K562 (cell line): ENCODE results near the gene CDH2. TPM values are rescaled to one million over a fixed set of nuclear protein-coding genes. Genes with fewer than 3 reads are reported as not detected.

Experiments used
- ATAC-seq: fragments of 200-7000 bp; cut with Tn5 transposase; 3 replicates; pipeline ENCODE4 v1.9.1; 2020; ENCODE audit warnings: moderate library complexity
- BruUV-seq: library from RNA; stranded (reverse); fragments of 400-500 nt; replicated peaks from 2 replicates; lab custom pipeline; 2021; lab: Mats Ljungman, UMichigan
- CTCF ChIA-PET: fragments of 300-600 bp; formaldehyde crosslinking; extraction: SDS; loops from one replicate; lab custom pipeline; 2021; ENCODE audit warnings: low intra/inter-chr PET ratio; lab: Yijun Ruan, JAX
- POLR2A ChIA-PET: fragments of 300-600, 350-650 bp; sonication (Branson Sonifier 250); formaldehyde crosslinking; extraction: SDS; loops from one replicate; lab custom pipeline; 2021; ENCODE audit warnings: antibody characterized with exemption, inconsistent platforms; lab: Yijun Ruan, JAX
- DNase-seq, 4 experiments: peaks; one replicate each; pipeline versions ENCODE4 v3.0.0 to v3.0.0-alpha.2; 2011 to 2018; ENCODE audit warnings: low spot score in 3 of 4, mixed read lengths in 3 of 4; ENCODE audit errors: extremely low read depth in 1 of 4
- FAIRE-seq: peaks from 2 replicates; lab custom pipeline; 2011; peaks lifted over from hg19 to GRCh38; lab: Jason Lieb, UNC
- H2AFZ ChIP-seq: 2 replicates; pipeline ENCODE4 v1.6.0; 2011; ENCODE audit warnings: low read depth, low read length, control low read depth, inconsistent platforms
- H3K27ac ChIP-seq: fragments of 200-600 bp; 3 replicates; pipeline ENCODE4 v1.8.0; 2011; ENCODE audit warnings: low read depth, mild to moderate bottlenecking, control low read depth, inconsistent platforms, low read length, moderate library complexity, mixed read lengths; ENCODE audit errors: extremely low read depth
- H3K27me3 ChIP-seq, 2 experiments: fragments of 300-600 bp in 1 of 2; 2 replicates in 1 of 2; 3 replicates in 1 of 2; pipeline versions ENCODE4 v1.6.0 to v1.8.0; 2011; ENCODE audit warnings: inconsistent platforms in 2 of 2, low read length in 2 of 2, mild to moderate bottlenecking in 1 of 2, mixed read lengths in 1 of 2, moderate library complexity in 1 of 2; ENCODE audit not compliant: control insufficient read depth in 2 of 2, insufficient read depth in 2 of 2
- H3K36me3 ChIP-seq: fragments of 300-600 bp; 3 replicates; pipeline ENCODE4 v1.8.0; 2011; ENCODE audit warnings: mild to moderate bottlenecking, low read length, inconsistent platforms; ENCODE audit not compliant: control insufficient read depth, insufficient read depth
- H3K4me1 ChIP-seq, 2 experiments: fragments of 200-600 bp in 1 of 2; replicated peaks in 1 of 2; 2 replicates in 1 of 2; 3 replicates in 1 of 2; pipeline versions ENCODE4 v1.5.1 to v1.8.0; 2011; ENCODE audit warnings: inconsistent platforms in 2 of 2, low read length in 2 of 2, mild to moderate bottlenecking in 1 of 2, mixed read lengths in 1 of 2, moderate library complexity in 1 of 2; ENCODE audit not compliant: control insufficient read depth in 2 of 2, insufficient read depth in 2 of 2
- H3K4me2 ChIP-seq: 2 replicates; pipeline ENCODE4 v1.6.1; 2011; ENCODE audit warnings: low read length, control low read depth, inconsistent platforms, mixed read lengths; ENCODE audit not compliant: insufficient read depth
- H3K4me3 ChIP-seq: fragments of 200-600 bp; sonication (generic), shearing (Covaris generic); 2 replicates; pipeline ENCODE4 v1.5.1; 2016; ENCODE audit warnings: control low read depth, inconsistent platforms
- H3K79me2 ChIP-seq: fragments of 200-600 bp; 3 replicates; pipeline ENCODE4 v1.8.0; 2011; ENCODE audit warnings: low read length, inconsistent platforms; ENCODE audit not compliant: control insufficient read depth, insufficient read depth
- H3K9ac ChIP-seq, 2 experiments: 2 replicates each; pipeline versions ENCODE4 v1.6.0 to v1.6.1; 2011; ENCODE audit warnings: low read depth in 2 of 2, low read length in 2 of 2, control low read depth in 1 of 2, inconsistent platforms in 1 of 2, mild to moderate bottlenecking in 1 of 2, mixed read lengths in 1 of 2; ENCODE audit not compliant: insufficient read depth in 1 of 2
- H3K9me1 ChIP-seq: one replicate; pipeline ENCODE4 v1.6.0; 2011; ENCODE audit warnings: inconsistent platforms, mild to moderate bottlenecking, low read length, moderate library complexity; ENCODE audit not compliant: control insufficient read depth, insufficient read depth
- H3K9me3 ChIP-seq: replicated peaks from 2 replicates; pipeline ENCODE4 v1.5.1; 2011; ENCODE audit warnings: low read depth, low read length, inconsistent platforms; ENCODE audit not compliant: control insufficient read depth, insufficient read depth
- H4K20me1 ChIP-seq: replicated peaks from 2 replicates; pipeline ENCODE4 v1.6.1; 2011; ENCODE audit warnings: low read length, inconsistent platforms, mixed read lengths; ENCODE audit not compliant: control insufficient read depth, insufficient read depth
- ATF7 ChIP-seq: fragments of 450-650 bp; IDR thresholded peaks from 2 replicates; pipeline ENCODE4 v1.7.1; 2014; ENCODE audit warnings: mild to moderate bottlenecking, moderate library complexity
- CREB1 ChIP-seq, 2 experiments: sonication (generic) in 1 of 2; formaldehyde crosslinking in 1 of 2; IDR thresholded peaks; 2 replicates each; pipeline versions ENCODE4 v1.6.1 to v1.8.0; 2012 to 2022; ENCODE audit warnings: inconsistent platforms in 1 of 2, mild to moderate bottlenecking in 1 of 2, missing genetic modification reagents in 1 of 2, moderate library complexity in 1 of 2
- ERF ChIP-seq: fragments of 450-650 bp; formaldehyde crosslinking; IDR thresholded peaks from 2 replicates; pipeline ENCODE4 v1.4.0; 2020; ENCODE audit warnings: mild to moderate bottlenecking, mixed read lengths
- FOXK2 ChIP-seq, 2 experiments: fragments of 450-650 bp; IDR thresholded peaks in 1 of 2; conservative IDR thresholded peaks in 1 of 2; 2 replicates each; pipeline ENCODE4 v1.6.1; 2016; ENCODE audit warnings: low read depth in 2 of 2, mild to moderate bottlenecking in 1 of 2
- KAT2B ChIP-seq: IDR thresholded peaks from one replicate; pipeline ENCODE4 v1.6.1; 2012; ENCODE audit warnings: low read depth, mild to moderate bottlenecking, control low read depth, inconsistent platforms, low read length, moderate library complexity
- MTA2 ChIP-seq: fragments of 450-650 bp; IDR thresholded peaks from 2 replicates; pipeline ENCODE4 v1.6.1; 2016; ENCODE audit warnings: low read depth
- NCOA4 ChIP-seq: fragments of 450-650 bp; IDR thresholded peaks from 2 replicates; pipeline ENCODE4 v1.6.1; 2018; ENCODE audit warnings: mild to moderate bottlenecking; ENCODE audit not compliant: partially characterized antibody
- NELFE ChIP-seq: IDR thresholded peaks from 2 replicates; pipeline ENCODE4 v1.6.1; 2011; ENCODE audit warnings: mild to moderate bottlenecking; ENCODE audit not compliant: insufficient read depth, insufficient read length
- NR4A1 ChIP-seq, 2 experiments: fragments of 250-450 bp in 1 of 2; fragments of 450-650 bp in 1 of 2; sonication (Bioruptor Pico) in 1 of 2; IDR thresholded peaks; 2 replicates each; pipeline versions ENCODE4 v1.4.0 to v1.6.1; 2016 to 2020; ENCODE audit warnings: mild to moderate bottlenecking in 2 of 2, missing compliant biosample characterization in 1 of 2, missing genetic modification characterization in 1 of 2, moderate library complexity in 1 of 2
- SNRNP70 ChIP-seq: fragments of 200-400 bp; formaldehyde crosslinking; optimal IDR thresholded peaks from 2 replicates; pipeline ENCODE3; 2017; ENCODE audit warnings: low read depth, low read length
- SP1 ChIP-seq: sonication (generic); formaldehyde crosslinking; IDR thresholded peaks from 2 replicates; pipeline ENCODE4 v1.8.1; 2022; ENCODE audit warnings: mild to moderate bottlenecking, missing genetic modification reagents
- ZNF232 ChIP-seq: sonication (generic); formaldehyde crosslinking; IDR thresholded peaks from 2 replicates; pipeline ENCODE4 v1.8.0; 2022; ENCODE audit warnings: mild to moderate bottlenecking, missing genetic modification reagents
- ZNF274 ChIP-seq: IDR thresholded peaks from 2 replicates; pipeline ENCODE4 v1.6.1; 2011; ENCODE audit warnings: low read depth, mild to moderate bottlenecking, low read length, moderate library complexity, borderline replicate concordance
- WGBS: fragments of 100-300 bp; shearing (Covaris generic); methylation state at CpG from one replicate; pipeline ENCODE4 v1.1.6; 2016; ENCODE audit warnings: low coverage, mixed read lengths; ENCODE audit not compliant: insufficient coverage; ENCODE audit errors: missing lambda C conversion rate; 5-methylcytosine and 5-hydroxymethylcytosine counted together
- in situ Hi-C: fragments of 300-500 bp; cut with MboI; formaldehyde crosslinking; loops from 4 replicates; pipeline ENCODE4 v1.15.0; 2018; ENCODE audit warnings: inconsistent platforms, mixed read lengths
- intact Hi-C: fragments of 100-400 bp; cut with micrococcal nuclease; formaldehyde crosslinking; loops from 2 replicates; pipeline ENCODE4 v1.14.2; 2022
- polyA plus RNA-seq, 8 experiments: library from polyadenylated mRNA; depleted of rRNA in 4 of 8; stranded (reverse) in 5 of 8; unstranded in 3 of 8; fragments of >200 nt; fragmentation: Nextera tagmentation in 2 of 8; fragmentation: Illumina TruSeq in 1 of 8; extraction: Ambion mirVana in 2 of 8; extraction: Trizol in 1 of 8; gene quantifications; 2 replicates each; pipeline versions ENCODE4 v1.2.1 to v1.2.3, GENCODE V29; 2011 to 2014; ENCODE audit warnings: inconsistent platforms in 1 of 8, missing spikeins in 1 of 8
- total RNA-seq, 7 experiments: library from RNA; depleted of rRNA in 6 of 7; stranded (reverse); fragments of >200 nt in 6 of 7; fragmentation: Illumina TruSeq in 2 of 7; extraction: Trizol in 2 of 7; gene quantifications; 2 replicates each; pipeline versions ENCODE4 v1.2.1 to v1.2.3, GENCODE V29; 2011 to 2021; ENCODE audit warnings: low replicate concordance in 1 of 7
- TF ChIP-seq, protein P1 (sequence below): IDR thresholded peaks from 2 replicates; pipeline ENCODE4 v1.6.1; 2014; ENCODE audit warnings: antibody characterized with exemption
- TF ChIP-seq, protein P2 (sequence below): sonication (generic); formaldehyde crosslinking; IDR thresholded peaks from 2 replicates; pipeline ENCODE4 v1.8.0; 2022; ENCODE audit warnings: mild to moderate bottlenecking, low read depth, missing genetic modification reagents
- TF ChIP-seq, protein P3 (sequence below): fragments of 450-650 bp; IDR thresholded peaks from 2 replicates; pipeline ENCODE4 v1.6.1; 2017; ENCODE audit warnings: mild to moderate bottlenecking, moderate library complexity
- TF ChIP-seq, protein P4 (sequence below), 2 experiments: fragments of 450-650 bp in 1 of 2; sonication (generic) in 1 of 2; formaldehyde crosslinking in 1 of 2; IDR thresholded peaks in 1 of 2; conservative IDR thresholded peaks in 1 of 2; 2 replicates each; pipeline versions ENCODE4 v1.6.1 to v1.8.1; 2016 to 2023; ENCODE audit warnings: mild to moderate bottlenecking in 2 of 2, moderate library complexity in 2 of 2, inconsistent platforms in 1 of 2, missing genetic modification reagents in 1 of 2

Gene CDH2
- total and polyA plus RNA-seq, 9 of the 15 experiments (the other 6 are each of a cell fraction or from before 2014, with no cell fraction given), result 0.04 TPM; not detected in 8

DNA sequence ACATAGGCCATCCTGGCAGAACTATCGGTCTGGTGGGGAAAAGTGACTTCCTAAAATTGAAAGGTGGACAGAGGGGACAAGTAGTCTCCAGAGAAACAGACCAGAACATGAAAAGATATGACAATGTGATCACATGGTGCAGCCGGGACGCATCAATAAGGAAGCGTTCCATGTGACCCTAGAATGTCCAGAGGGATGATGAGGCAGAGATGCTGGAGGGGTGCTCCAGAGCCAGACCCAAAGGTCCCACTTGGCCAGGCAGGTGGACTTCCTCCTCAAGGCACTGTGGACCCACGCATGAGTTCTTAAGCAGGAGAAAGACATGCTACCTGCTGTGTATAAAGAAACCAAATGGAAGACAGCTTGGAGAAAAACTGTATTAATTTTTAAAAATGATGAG, 50.2 kb downstream of the CDH2 start (continued):
- TF ChIP-seq, protein P1, sequence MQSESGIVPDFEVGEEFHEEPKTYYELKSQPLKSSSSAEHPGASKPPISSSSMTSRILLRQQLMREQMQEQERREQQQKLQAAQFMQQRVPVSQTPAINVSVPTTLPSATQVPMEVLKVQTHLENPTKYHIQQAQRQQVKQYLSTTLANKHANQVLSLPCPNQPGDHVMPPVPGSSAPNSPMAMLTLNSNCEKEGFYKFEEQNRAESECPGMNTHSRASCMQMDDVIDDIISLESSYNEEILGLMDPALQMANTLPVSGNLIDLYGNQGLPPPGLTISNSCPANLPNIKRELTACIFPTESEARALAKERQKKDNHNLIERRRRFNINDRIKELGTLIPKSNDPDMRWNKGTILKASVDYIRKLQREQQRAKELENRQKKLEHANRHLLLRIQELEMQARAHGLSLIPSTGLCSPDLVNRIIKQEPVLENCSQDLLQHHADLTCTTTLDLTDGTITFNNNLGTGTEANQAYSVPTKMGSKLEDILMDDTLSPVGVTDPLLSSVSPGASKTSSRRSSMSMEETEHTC, result no peak
- TF ChIP-seq ERF (CRISPR knock-in tag) (no peak), ZNF232 (CRISPR knock-in tag) (no peak), FOXK2 (conservative IDR thresholded peaks at IDR 0.05 in 1 of 2, IDR thresholded peaks at IDR 0.05 in 1 of 2; ENCODE audit: low read depth in 2 of 2) (no peak), NELFE (no peak)
- TF ChIP-seq, protein P2, sequence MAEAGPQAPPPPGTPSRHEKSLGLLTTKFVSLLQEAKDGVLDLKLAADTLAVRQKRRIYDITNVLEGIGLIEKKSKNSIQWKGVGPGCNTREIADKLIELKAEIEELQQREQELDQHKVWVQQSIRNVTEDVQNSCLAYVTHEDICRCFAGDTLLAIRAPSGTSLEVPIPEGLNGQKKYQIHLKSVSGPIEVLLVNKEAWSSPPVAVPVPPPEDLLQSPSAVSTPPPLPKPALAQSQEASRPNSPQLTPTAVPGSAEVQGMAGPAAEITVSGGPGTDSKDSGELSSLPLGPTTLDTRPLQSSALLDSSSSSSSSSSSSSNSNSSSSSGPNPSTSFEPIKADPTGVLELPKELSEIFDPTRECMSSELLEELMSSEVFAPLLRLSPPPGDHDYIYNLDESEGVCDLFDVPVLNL, result no peak
- TF ChIP-seq, all 486 proteins: peak for 0

DNA sequence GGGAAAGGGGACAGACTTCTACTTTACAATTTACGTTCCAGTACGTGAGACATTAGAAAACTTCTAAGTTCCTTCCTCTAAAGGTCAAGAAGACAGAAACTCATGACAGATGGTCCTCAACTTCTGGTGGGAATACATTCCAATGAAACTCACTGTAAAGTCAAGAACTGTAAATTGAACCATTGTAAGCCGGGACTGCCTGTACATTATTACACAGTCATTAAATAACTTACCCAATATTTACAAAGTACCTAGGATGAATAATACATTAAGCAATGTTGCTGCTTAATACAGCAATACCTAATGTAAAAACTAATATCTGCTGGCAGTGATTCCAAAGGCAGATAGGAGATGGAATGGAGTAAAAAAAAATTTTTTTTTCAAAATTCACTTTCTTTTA, 51.9 kb downstream of the CDH2 start:
- in situ Hi-C loops, result no loop called here
- TF ChIP-seq MTA2 (no peak), SP1 (CRISPR knock-in tag) (no peak), ZNF274 (no peak), NR4A1 (CRISPR knock-in tag; IDR thresholded peaks at IDR 0.05) (no peak), NR4A1 (tag; IDR thresholded peaks at IDR 0.05) (no peak), SNRNP70 (no peak), ATF7 (no peak), CREB1 (IDR thresholded peaks at IDR 0.05) (no peak), CREB1 (CRISPR knock-in tag; IDR thresholded peaks at IDR 0.05) (no peak), NCOA4 (no peak), KAT2B (no peak)
- TF ChIP-seq, protein P3, sequence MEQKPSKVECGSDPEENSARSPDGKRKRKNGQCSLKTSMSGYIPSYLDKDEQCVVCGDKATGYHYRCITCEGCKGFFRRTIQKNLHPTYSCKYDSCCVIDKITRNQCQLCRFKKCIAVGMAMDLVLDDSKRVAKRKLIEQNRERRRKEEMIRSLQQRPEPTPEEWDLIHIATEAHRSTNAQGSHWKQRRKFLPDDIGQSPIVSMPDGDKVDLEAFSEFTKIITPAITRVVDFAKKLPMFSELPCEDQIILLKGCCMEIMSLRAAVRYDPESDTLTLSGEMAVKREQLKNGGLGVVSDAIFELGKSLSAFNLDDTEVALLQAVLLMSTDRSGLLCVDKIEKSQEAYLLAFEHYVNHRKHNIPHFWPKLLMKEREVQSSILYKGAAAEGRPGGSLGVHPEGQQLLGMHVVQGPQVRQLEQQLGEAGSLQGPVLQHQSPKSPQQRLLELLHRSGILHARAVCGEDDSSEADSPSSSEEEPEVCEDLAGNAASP, result no peak
- TF ChIP-seq, protein P4, sequence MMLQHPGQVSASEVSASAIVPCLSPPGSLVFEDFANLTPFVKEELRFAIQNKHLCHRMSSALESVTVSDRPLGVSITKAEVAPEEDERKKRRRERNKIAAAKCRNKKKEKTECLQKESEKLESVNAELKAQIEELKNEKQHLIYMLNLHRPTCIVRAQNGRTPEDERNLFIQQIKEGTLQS (IDR thresholded peaks at IDR 0.05), result no peak
- TF ChIP-seq, protein P4 (CRISPR knock-in tag; conservative IDR thresholded peaks at IDR 0.05), result no peak

More for the DNA sequence above, 51.9 kb downstream of the CDH2 start:
- no peaks in the 10 kb centered on the region for H3K4me1 ChIP-seq
- no peaks in the 10 kb centered on the region for H3K79me2 ChIP-seq
- no peaks in the 10 kb centered on the region for H4K20me1 ChIP-seq
- no peak for FAIRE-seq
- H3K9me1 ChIP-seq, result no peaks in the 10 kb centered on the region
- no peaks in the 10 kb centered on the region for H3K36me3 ChIP-seq
- H3K27ac ChIP-seq, result no peak overlapping the region
- CTCF ChIA-PET, result no interaction called here
- no peak overlapping the region for H2AFZ ChIP-seq
- POLR2A ChIA-PET, result no interaction called here
- no peak overlapping the region for H3K4me2 ChIP-seq
- H3K9me3 ChIP-seq, result no peaks in the 10 kb centered on the region
- no peak overlapping the region for H3K4me3 ChIP-seq
- WGBS, result 0% methylated on average over 3 of the region's 3 CpGs
- no peaks in the 10 kb centered on the region for H3K27me3 ChIP-seq
- intact Hi-C loops, result no loop called here
- no peak for DNase-seq
- no peak overlapping the region for H3K9ac ChIP-seq
- BruUV-seq, result no TSS peak
- no peak for ATAC-seq
